HepG2 (cell line): Measurements from ENCODE around the gene SUV39H2. TPM values are rescaled to one million over a fixed set of nuclear protein-coding genes. Genes with fewer than 3 reads are reported as not detected.

Experiments used
- ATAC-seq: fragments of 200-7000 bp; cut with Tn5 transposase; 3 replicates; pipeline ENCODE4 v1.9.1; 2020; ENCODE audit warnings: mild to moderate bottlenecking, moderate library complexity
- BruUV-seq: library from RNA; stranded (reverse); fragments of 400-500 nt; replicated peaks from 2 replicates; lab custom pipeline; 2021; lab: Mats Ljungman, UMichigan
- CTCF ChIA-PET: fragments of 300-600 bp; formaldehyde crosslinking; extraction: SDS; loops from one replicate; lab custom pipeline; 2021; ENCODE audit warnings: low total read pairs, inconsistent platforms, low intra/inter-chr PET ratio; lab: Yijun Ruan, JAX
- POLR2A ChIA-PET: fragments of 350-600 bp; sonication (Branson Sonifier 250); formaldehyde crosslinking; loops from one replicate; lab custom pipeline; 2020; ENCODE audit warnings: antibody characterized with exemption, inconsistent platforms; lab: Yijun Ruan, JAX
- DNase-seq: peaks from one replicate; pipeline ENCODE4 v3.0.0-alpha.2; 2015; ENCODE audit warnings: low spot score
- FAIRE-seq: peaks from 3 replicates; lab custom pipeline; 2011; peaks lifted over from hg19 to GRCh38; lab: Jason Lieb, UNC
- H2AFZ ChIP-seq: one replicate; pipeline ENCODE4 v1.6.1; 2011; ENCODE audit warnings: low read length, inconsistent platforms
- H3K27ac ChIP-seq: fragments of 300-600 bp; 3 replicates; pipeline ENCODE4 v1.8.0; 2011; ENCODE audit warnings: mixed run types, mild to moderate bottlenecking, mixed read lengths, low read length, inconsistent platforms; ENCODE audit not compliant: insufficient read depth; ENCODE audit errors: extremely low read length
- H3K27me3 ChIP-seq, 2 experiments: fragments of 200-600 bp in 1 of 2; 2 replicates in 1 of 2; 3 replicates in 1 of 2; pipeline versions ENCODE4 v1.6.0 to v1.8.0; 2011; ENCODE audit warnings: low read length in 2 of 2, mild to moderate bottlenecking in 2 of 2, moderate library complexity in 2 of 2, inconsistent platforms in 1 of 2; ENCODE audit not compliant: insufficient read depth in 2 of 2, control insufficient read depth in 1 of 2
- H3K36me3 ChIP-seq, 2 experiments: fragments of 200-600 bp in 1 of 2; replicated peaks in 1 of 2; 2 replicates in 1 of 2; 3 replicates in 1 of 2; pipeline versions ENCODE4 v1.5.1 to v1.8.0; 2011; ENCODE audit warnings: low read length in 2 of 2, inconsistent platforms in 1 of 2; ENCODE audit not compliant: insufficient read depth in 2 of 2, control insufficient read depth in 1 of 2
- H3K4me1 ChIP-seq: 2 replicates; pipeline ENCODE4 v1.5.1; 2012; ENCODE audit warnings: low read length, inconsistent platforms; ENCODE audit not compliant: insufficient read depth
- H3K4me2 ChIP-seq: 2 replicates; pipeline ENCODE4 v1.6.0; 2011; ENCODE audit warnings: low read depth, low read length, inconsistent platforms
- H3K4me3 ChIP-seq, 3 experiments: fragments of 200-600 bp in 1 of 3; sonication (generic), shearing (Covaris generic) in 1 of 3; replicated peaks in 1 of 3; 2 replicates each; pipeline ENCODE4 v1.5.1; 2011 to 2016; ENCODE audit warnings: low read length in 3 of 3, inconsistent platforms in 2 of 3, low read depth in 2 of 3, mild to moderate bottlenecking in 2 of 3, control low read depth in 1 of 3, mixed read lengths in 1 of 3; ENCODE audit not compliant: insufficient read depth in 1 of 3
- H3K79me2 ChIP-seq: one replicate; pipeline ENCODE4 v1.6.1; 2011; ENCODE audit warnings: low read length, inconsistent platforms; ENCODE audit not compliant: insufficient read depth
- H3K9ac ChIP-seq: 2 replicates; pipeline ENCODE4 v1.6.0; 2011; ENCODE audit warnings: mild to moderate bottlenecking, low read depth, low read length, inconsistent platforms; ENCODE audit not compliant: insufficient read depth
- H3K9me3 ChIP-seq: 2 replicates; pipeline ENCODE4 v1.5.1; 2012; ENCODE audit warnings: mild to moderate bottlenecking, low read length
- H4K20me1 ChIP-seq: 2 replicates; pipeline ENCODE4 v1.6.0; 2011; ENCODE audit warnings: inconsistent platforms, mild to moderate bottlenecking, low read length, moderate library complexity; ENCODE audit not compliant: insufficient read depth
- ERF ChIP-seq: IDR thresholded peaks from 2 replicates; pipeline ENCODE4 v1.6.1; 2018; ENCODE audit warnings: missing biosample characterization, missing genetic modification reagents
- FOSL1 ChIP-seq: sonication (generic); formaldehyde crosslinking; IDR thresholded peaks from 2 replicates; pipeline ENCODE4 v1.9.0; 2021; ENCODE audit warnings: missing genetic modification reagents, borderline replicate concordance
- FOXA3 ChIP-seq: IDR thresholded peaks from 2 replicates; pipeline ENCODE4 v1.6.1; 2016; ENCODE audit warnings: missing genetic modification reagents, missing compliant biosample characterization
- HDAC6 ChIP-seq: fragments of 200-600 bp; sonication (generic); IDR thresholded peaks from 2 replicates; pipeline ENCODE4 v1.7.0; 2017; ENCODE audit warnings: mild to moderate bottlenecking, antibody characterized with exemption, low read length, low read depth
- HMG20A ChIP-seq: IDR thresholded peaks from 2 replicates; pipeline ENCODE4 v1.6.1; 2016; ENCODE audit warnings: borderline replicate concordance
- KMT2B ChIP-seq: IDR thresholded peaks from 2 replicates; pipeline ENCODE4 v1.6.1; 2016; ENCODE audit warnings: missing genetic modification reagents, missing compliant biosample characterization
- MYC ChIP-seq: sonication (generic); formaldehyde crosslinking; IDR thresholded peaks from 2 replicates; pipeline ENCODE4 v1.9.0; 2021; ENCODE audit warnings: missing genetic modification reagents, borderline replicate concordance
- NCOR1 ChIP-seq: fragments of 200-600 bp; sonication (generic); IDR thresholded peaks from 2 replicates; pipeline ENCODE4 v1.7.0; 2017; ENCODE audit warnings: antibody characterized with exemption, low read length, borderline replicate concordance
- NR1H2 ChIP-seq: sonication (generic); formaldehyde crosslinking; IDR thresholded peaks from 2 replicates; pipeline ENCODE4 v1.8.1; 2022; ENCODE audit warnings: low read depth, missing genetic modification reagents, borderline replicate concordance
- ZFP37 ChIP-seq: sonication (generic); formaldehyde crosslinking; IDR thresholded peaks from 2 replicates; pipeline ENCODE4 v1.4.0; 2020; ENCODE audit warnings: missing genetic modification reagents, borderline replicate concordance
- ZNF143 ChIP-seq: sonication (generic); formaldehyde crosslinking; IDR thresholded peaks from 2 replicates; pipeline ENCODE4 v1.4.0; 2020; ENCODE audit warnings: missing genetic modification reagents
- ZNF24 ChIP-seq: fragments of 450-650 bp; IDR thresholded peaks from 2 replicates; pipeline ENCODE4 v1.6.1; 2017; ENCODE audit warnings: antibody characterized with exemption, mild to moderate bottlenecking
- ZNF446 ChIP-seq: sonication (generic); formaldehyde crosslinking; IDR thresholded peaks from 2 replicates; pipeline ENCODE4 v1.5.0; 2020; ENCODE audit warnings: mild to moderate bottlenecking, missing genetic modification reagents
- WGBS: methylation state at CpG from one replicate; pipeline ENCODE4 v1.1.6; 2017; ENCODE audit warnings: low lambda C conversion rate; 5-methylcytosine and 5-hydroxymethylcytosine counted together
- in situ Hi-C: cut with HindIII; loops from 2 replicates; pipeline ENCODE4 v1.10.0; 2017; ENCODE audit warnings: low pct_unique_long_range_greater_than_20kb; ENCODE audit not compliant: extremely low pct_ligation_motif_present
- intact Hi-C: fragments of 100-400 bp; cut with micrococcal nuclease; formaldehyde crosslinking; loops from one replicate; pipeline ENCODE4 v1.10.0; 2022; ENCODE audit not compliant: unreplicated experiment
- polyA plus RNA-seq, 8 experiments: library from polyadenylated mRNA; depleted of rRNA in 3 of 8; stranded (reverse) in 7 of 8; unstranded in 1 of 8; fragments of >200 nt; fragmentation: Illumina TruSeq in 4 of 8; extraction: Trizol in 4 of 8; gene quantifications; 2 replicates each; pipeline versions ENCODE4 v1.2.1 to v1.2.3, GENCODE V29; 2011 to 2016; ENCODE audit warnings: low read depth in 4 of 8, missing spikeins in 1 of 8, mixed read lengths in 1 of 8; ENCODE audit not compliant: insufficient read depth in 1 of 8
- total RNA-seq, 5 experiments: library from RNA; depleted of rRNA; stranded (reverse); fragments of >200 nt; fragmentation: Illumina TruSeq; extraction: Trizol; gene quantifications; 2 replicates each; pipeline ENCODE4 v1.2.3, GENCODE V29; 2016; ENCODE audit warnings: low read depth in 1 of 5
- TF ChIP-seq, protein P1 (sequence below): sonication (generic); formaldehyde crosslinking; IDR thresholded peaks from one replicate; pipeline ENCODE4 v1.5.1; 2020; ENCODE audit warnings: mild to moderate bottlenecking, missing genetic modification reagents; ENCODE audit errors: not compliant biosample characterization
- TF ChIP-seq, protein P2 (sequence below): sonication (generic); formaldehyde crosslinking; conservative IDR thresholded peaks from 2 replicates; pipeline ENCODE4 v1.4.0; 2020; ENCODE audit warnings: missing genetic modification reagents
- TF ChIP-seq, protein P3 (sequence below): sonication (generic); formaldehyde crosslinking; IDR thresholded peaks from 2 replicates; pipeline ENCODE4 v1.8.0; 2023; ENCODE audit warnings: mild to moderate bottlenecking, missing genetic modification reagents

The SUV39H2 gene
- total and polyA plus RNA-seq, 2 of the 13 experiments (the other 11 are each of a cell fraction or from before 2014, with no cell fraction given) = 9.0 to 44.3 TPM

DNA sequence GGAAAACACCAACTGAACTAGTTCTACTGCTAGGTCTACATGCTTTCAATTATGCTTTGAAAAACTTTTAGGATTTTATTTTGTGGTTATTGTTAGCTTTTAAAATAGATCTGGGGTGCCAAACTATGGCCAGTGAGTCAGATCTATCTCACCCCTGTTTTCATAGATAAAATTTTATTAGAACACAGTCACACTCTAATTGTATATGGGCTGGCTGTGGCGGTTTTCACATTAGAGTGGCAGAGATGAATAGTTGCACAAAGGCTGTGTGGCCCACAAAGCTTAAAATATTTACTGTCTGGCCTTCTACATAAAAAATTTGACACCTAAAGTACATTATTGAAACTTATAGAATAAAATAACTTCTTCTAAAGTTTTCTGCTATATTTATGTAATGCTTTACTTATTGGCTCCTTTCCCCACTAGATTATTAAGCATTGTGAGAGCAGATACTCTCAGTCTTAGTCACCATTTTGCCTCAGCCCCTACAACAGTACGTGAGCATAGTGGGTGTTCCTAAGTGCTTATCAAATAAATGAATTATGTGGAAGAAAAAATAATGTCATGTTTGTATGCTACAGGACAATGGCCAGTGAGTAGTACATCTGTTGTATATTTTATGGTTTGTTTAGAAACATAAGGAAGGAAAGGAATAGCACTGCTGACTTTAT is 5.4 kb upstream of the SUV39H2 start:
- intact Hi-C loops (loop anchor here (10.0 kb wide), 1 partner anchor 82 kb away; the partner anchor contains the start of genes DCLRE1C and MEIG1), in situ Hi-C loops (no loop called here)
- ChIA-PET POLR2A (no interaction called here), CTCF (no interaction called here)
- no TSS peak for BruUV-seq
- Histone ChIP-seq H3K79me2 (peaks cover 15% of the 10 kb centered on the region), H3K9ac (no peak overlapping the region), H2AFZ (no peak overlapping the region), H3K4me3 (no peak overlapping the region), H3K27me3 (no peaks in the 10 kb centered on the region; a peak in 1 of 5 replicates), H3K4me1 (peaks cover 18% of the 10 kb centered on the region), H3K36me3 (peaks cover 0 to 1% of the 10 kb centered on the region in 2 experiments; a peak in 1 of 5 replicates), H3K4me2 (no peak overlapping the region), H3K9me3 (no peaks in the 10 kb centered on the region), H3K27ac (no peak overlapping the region), H4K20me1 (no peaks in the 10 kb centered on the region)
- 95% methylated on average over 2 of the region's 2 CpGs for WGBS
- DNase-seq (no peak), FAIRE-seq (no peak), ATAC-seq (no peak)
- TF ChIP-seq, protein P1, sequence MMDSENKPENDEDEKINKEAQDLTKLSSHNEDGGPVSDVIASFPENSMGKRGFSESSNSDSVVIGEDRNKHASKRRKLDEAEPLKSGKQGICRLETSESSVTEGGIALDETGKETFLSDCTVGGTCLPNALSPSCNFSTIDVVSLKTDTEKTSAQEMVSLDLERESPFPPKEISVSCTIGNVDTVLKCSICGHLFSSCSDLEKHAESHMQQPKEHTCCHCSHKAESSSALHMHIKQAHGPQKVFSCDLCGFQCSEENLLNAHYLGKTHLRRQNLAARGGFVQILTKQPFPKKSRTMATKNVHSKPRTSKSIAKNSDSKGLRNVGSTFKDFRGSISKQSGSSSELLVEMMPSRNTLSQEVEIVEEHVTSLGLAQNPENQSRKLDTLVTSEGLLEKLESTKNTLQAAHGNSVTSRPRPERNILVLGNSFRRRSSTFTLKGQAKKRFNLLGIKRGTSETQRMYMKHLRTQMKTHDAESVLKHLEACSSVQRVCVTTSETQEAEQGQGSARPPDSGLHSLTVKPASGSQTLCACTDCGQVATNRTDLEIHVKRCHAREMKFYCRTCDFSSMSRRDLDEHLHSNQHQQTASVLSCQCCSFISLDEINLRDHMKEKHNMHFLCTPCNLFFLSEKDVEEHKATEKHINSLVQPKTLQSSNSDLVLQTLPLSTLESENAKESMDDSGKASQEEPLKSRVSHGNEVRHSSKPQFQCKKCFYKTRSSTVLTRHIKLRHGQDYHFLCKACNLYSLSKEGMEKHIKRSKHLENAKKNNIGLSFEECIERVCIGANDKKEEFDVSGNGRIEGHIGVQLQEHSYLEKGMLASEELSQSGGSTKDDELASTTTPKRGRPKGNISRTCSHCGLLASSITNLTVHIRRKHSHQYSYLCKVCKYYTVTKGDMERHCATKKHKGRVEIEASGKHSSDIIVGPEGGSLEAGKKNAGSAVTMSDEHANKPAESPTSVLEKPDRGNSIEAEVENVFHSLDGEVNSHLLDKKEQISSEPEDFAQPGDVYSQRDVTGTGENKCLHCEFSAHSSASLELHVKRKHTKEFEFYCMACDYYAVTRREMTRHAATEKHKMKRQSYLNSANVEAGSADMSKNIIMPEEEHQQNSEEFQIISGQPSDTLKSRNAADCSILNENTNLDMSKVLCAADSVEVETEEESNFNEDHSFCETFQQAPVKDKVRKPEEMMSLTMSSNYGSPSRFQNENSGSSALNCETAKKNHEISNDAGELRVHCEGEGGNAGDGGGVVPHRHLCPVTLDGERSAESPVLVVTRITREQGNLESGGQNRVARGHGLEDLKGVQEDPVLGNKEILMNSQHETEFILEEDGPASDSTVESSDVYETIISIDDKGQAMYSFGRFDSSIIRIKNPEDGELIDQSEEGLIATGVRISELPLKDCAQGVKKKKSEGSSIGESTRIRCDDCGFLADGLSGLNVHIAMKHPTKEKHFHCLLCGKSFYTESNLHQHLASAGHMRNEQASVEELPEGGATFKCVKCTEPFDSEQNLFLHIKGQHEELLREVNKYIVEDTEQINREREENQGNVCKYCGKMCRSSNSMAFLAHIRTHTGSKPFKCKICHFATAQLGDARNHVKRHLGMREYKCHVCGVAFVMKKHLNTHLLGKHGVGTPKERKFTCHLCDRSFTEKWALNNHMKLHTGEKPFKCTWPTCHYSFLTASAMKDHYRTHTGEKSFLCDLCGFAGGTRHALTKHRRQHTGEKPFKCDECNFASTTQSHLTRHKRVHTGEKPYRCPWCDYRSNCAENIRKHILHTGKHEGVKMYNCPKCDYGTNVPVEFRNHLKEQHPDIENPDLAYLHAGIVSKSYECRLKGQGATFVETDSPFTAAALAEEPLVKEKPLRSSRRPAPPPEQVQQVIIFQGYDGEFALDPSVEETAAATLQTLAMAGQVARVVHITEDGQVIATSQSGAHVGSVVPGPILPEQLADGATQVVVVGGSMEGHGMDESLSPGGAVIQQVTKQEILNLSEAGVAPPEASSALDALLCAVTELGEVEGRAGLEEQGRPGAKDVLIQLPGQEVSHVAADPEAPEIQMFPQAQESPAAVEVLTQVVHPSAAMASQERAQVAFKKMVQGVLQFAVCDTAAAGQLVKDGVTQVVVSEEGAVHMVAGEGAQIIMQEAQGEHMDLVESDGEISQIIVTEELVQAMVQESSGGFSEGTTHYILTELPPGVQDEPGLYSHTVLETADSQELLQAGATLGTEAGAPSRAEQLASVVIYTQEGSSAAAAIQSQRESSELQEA (CRISPR knock-in tag) = no peak
- TF ChIP-seq ZNF24 (no peak), NCOR1 (no peak), FOXA3 (CRISPR knock-in tag) (no peak), HMG20A (CRISPR knock-in tag) (no peak), ERF (CRISPR knock-in tag) (no peak), ZNF143 (CRISPR knock-in tag) (no peak), ZFP37 (no peak), MYC (CRISPR knock-in tag) (no peak), HDAC6 (no peak), FOSL1 (no peak), NR1H2 (no peak), KMT2B (CRISPR knock-in tag) (no peak), ZNF446 (CRISPR knock-in tag) (no peak)
- TF ChIP-seq, protein P2, sequence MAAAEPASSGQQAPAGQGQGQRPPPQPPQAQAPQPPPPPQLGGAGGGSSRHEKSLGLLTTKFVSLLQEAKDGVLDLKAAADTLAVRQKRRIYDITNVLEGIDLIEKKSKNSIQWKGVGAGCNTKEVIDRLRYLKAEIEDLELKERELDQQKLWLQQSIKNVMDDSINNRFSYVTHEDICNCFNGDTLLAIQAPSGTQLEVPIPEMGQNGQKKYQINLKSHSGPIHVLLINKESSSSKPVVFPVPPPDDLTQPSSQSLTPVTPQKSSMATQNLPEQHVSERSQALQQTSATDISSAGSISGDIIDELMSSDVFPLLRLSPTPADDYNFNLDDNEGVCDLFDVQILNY (CRISPR knock-in tag) = no peak
- TF ChIP-seq, protein P3, sequence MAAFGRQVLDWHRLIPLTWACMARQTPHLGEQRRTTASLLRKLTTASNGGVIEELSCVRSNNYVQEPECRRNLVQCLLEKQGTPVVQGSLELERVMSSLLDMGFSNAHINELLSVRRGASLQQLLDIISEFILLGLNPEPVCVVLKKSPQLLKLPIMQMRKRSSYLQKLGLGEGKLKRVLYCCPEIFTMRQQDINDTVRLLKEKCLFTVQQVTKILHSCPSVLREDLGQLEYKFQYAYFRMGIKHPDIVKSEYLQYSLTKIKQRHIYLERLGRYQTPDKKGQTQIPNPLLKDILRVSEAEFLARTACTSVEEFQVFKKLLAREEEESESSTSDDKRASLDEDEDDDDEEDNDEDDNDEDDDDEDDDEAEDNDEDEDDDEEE (CRISPR knock-in tag) = no peak
